ENCODE data around the gene SOWAHD. TPM values are rescaled to one million over a fixed set of nuclear protein-coding genes. Genes with fewer than 3 reads are reported as not detected.

The SOWAHD gene
- polyA plus RNA-seq, 2 of the 4 experiments (the other 2 are of a cell fraction), result 0.05 to 0.09 TPM

GRCh38 chrX:119784747-119785446 is 26.5 kb downstream of the SOWAHD start:
- FAIRE-seq, result peak; percentile 73
- peak; percentile 26 to 51 for DNase-seq (ENCODE audit: low read depth in 1 of 2, low spot score in 1 of 2)
- TF ChIP-seq KDM5A (IDR thresholded peaks at IDR 0.05), result no peak
- 0 out of 5 replicates have a peak, but pooled peaks of 1 of the 2 experiments have one; percentile 4 for TF ChIP-seq RAD21 (conservative IDR thresholded peaks at IDR 0.05 in 1 of 2, IDR thresholded peaks at IDR 0.05 in 1 of 2)
- 0 out of 2 replicates have a peak, but pooled peaks have one; percentile 17 for TF ChIP-seq HMGXB4 (CRISPR knock-in tag; IDR thresholded peaks at IDR 0.05; ENCODE audit: borderline replicate concordance)
- TF ChIP-seq HOXA7 (CRISPR knock-in tag; IDR thresholded peaks at IDR 0.05), result peak; percentile 91
- 0 out of 2 replicates have a peak, but pooled peaks have one; percentile 11 for TF ChIP-seq REST (IDR thresholded peaks at IDR 0.05)
- TF ChIP-seq TFCP2L1 (CRISPR knock-in tag; IDR thresholded peaks at IDR 0.05), result peak; percentile 76; the same call in 1 of the 2 replicates
- TF ChIP-seq JUN (IDR thresholded peaks at IDR 0.05), result 0 out of 5 replicates have a peak, but pooled peaks of 1 of the 2 experiments have one; percentile 27
- peak; percentile 32 for TF ChIP-seq CTCF (IDR thresholded peaks at IDR 0.05)
- TF ChIP-seq HES2 (IDR thresholded peaks at IDR 0.05), result no peak
- no peak for TF ChIP-seq CBX8 (IDR thresholded peaks at IDR 0.05)
- peak; percentile 79 for TF ChIP-seq POLR2AphosphoS2 (conservative IDR thresholded peaks at IDR 0.05; ENCODE audit: low read length)
- H3K4me1 ChIP-seq, result peaks cover 33% of the 10 kb centered on the region
- peak; percentile 67 to 73; a peak in 5 of 6 replicates for ATAC-seq
- H3K4me2 ChIP-seq, result no peak overlapping the region
- H3K27ac ChIP-seq, result no peak overlapping the region
- no peak overlapping the region for H3K4me3 ChIP-seq
- ChIA-PET POLR2A (interaction anchor here (1.0 kb wide), 1 partner anchor 68 kb away, joined by 3 read pairs; no protein-coding TSS in a partner anchor), CTCF (interaction anchor here (0.7 to 1.9 kb wide), 5 partner anchors 9 to 296 kb away, joined by 3 to 7 read pairs (median 5); no protein-coding TSS in a partner anchor)
- 69% methylated on average over 14 of the region's 14 CpGs for WGBS (ENCODE audit: missing lambda C conversion rate)
- H3K9me3 ChIP-seq, result no peaks in the 10 kb centered on the region

- peaks cover 30% of the 10 kb centered on the region for H3K4me1 ChIP-seq
- no peak for TF ChIP-seq POLR2A (IDR thresholded peaks at IDR 0.05; ENCODE audit: low read length)
- TF ChIP-seq MAZ (IDR thresholded peaks at IDR 0.05; ENCODE audit: borderline replicate concordance, low read depth, low read length), result no peak
- no peak for TF ChIP-seq ELK1 (IDR thresholded peaks at IDR 0.05; ENCODE audit: low read depth, low read length)
- TF ChIP-seq KDM5A (IDR thresholded peaks at IDR 0.05), result 0 out of 2 replicates have a peak, but pooled peaks have one; percentile 21
- TF ChIP-seq RNF2 (IDR thresholded peaks at IDR 0.05; ENCODE audit: borderline replicate concordance, low read depth), result no peak
- no peak for TF ChIP-seq EP300 (IDR thresholded peaks at IDR 0.05)
- H3K4me3 ChIP-seq, result peak overlapping the region; percentile 91
- WGBS (ENCODE audit: missing lambda C conversion rate), result 1% methylated on average over 25 of the region's 31 CpGs
- FAIRE-seq (peak; percentile 49), ATAC-seq (peak; percentile 53 to 54), DNase-seq (ENCODE audit: low read depth in 1 of 2, low spot score in 1 of 2) (peak in 1 of 2 experiments; percentile 45)
- ChIA-PET CTCF (interaction anchor here (1.2 to 1.7 kb wide), 2 partner anchors 18 to 279 kb away, joined by 3 to 6 read pairs; no protein-coding TSS in a partner anchor), POLR2A (interaction anchor here (0.6 to 2.5 kb wide), 27 partner anchors 9 to 323 kb away, joined by 3 to 40 read pairs (median 4); partner anchors contain the start of genes NDUFA1, NKAP, NKRF and RNF113A)
- H3K27ac ChIP-seq, result peak overlapping the region; percentile 87 to 94
- H3K9me3 ChIP-seq, result no peaks in the 10 kb centered on the region
- H3K4me2 ChIP-seq, result peak overlapping the region; percentile 93
These were observed 32.6 kb downstream of the SOWAHD start for GRCh38 chrX:119790977-119791436.
